ENCODE measurements around the gene LRP11.

The LRP11 gene

DNA sequence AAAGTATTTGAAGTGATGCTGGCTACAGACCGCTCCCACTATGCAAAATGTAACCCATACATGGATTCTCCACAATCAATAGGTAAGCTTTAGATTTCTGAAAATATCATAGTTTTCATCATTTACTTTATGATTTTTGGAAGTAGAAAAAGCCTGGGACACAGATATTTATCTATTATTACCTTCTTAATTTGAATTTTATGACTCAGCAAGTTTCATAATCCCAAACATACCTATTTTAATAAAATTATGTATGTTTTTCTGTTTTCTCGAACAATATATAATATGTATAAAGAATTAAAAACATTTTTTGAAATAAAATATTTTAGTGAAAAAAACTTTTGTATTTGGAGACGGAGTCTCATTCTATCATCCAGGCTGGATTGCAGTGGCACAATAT is 93.0 kb downstream of the LRP11 start:
- no peak overlapping the region for H3K27ac ChIP-seq
- TF ChIP-seq, protein P1, sequence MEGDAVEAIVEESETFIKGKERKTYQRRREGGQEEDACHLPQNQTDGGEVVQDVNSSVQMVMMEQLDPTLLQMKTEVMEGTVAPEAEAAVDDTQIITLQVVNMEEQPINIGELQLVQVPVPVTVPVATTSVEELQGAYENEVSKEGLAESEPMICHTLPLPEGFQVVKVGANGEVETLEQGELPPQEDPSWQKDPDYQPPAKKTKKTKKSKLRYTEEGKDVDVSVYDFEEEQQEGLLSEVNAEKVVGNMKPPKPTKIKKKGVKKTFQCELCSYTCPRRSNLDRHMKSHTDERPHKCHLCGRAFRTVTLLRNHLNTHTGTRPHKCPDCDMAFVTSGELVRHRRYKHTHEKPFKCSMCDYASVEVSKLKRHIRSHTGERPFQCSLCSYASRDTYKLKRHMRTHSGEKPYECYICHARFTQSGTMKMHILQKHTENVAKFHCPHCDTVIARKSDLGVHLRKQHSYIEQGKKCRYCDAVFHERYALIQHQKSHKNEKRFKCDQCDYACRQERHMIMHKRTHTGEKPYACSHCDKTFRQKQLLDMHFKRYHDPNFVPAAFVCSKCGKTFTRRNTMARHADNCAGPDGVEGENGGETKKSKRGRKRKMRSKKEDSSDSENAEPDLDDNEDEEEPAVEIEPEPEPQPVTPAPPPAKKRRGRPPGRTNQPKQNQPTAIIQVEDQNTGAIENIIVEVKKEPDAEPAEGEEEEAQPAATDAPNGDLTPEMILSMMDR (conservative IDR thresholded peaks at IDR 0.05), result no peak

DNA sequence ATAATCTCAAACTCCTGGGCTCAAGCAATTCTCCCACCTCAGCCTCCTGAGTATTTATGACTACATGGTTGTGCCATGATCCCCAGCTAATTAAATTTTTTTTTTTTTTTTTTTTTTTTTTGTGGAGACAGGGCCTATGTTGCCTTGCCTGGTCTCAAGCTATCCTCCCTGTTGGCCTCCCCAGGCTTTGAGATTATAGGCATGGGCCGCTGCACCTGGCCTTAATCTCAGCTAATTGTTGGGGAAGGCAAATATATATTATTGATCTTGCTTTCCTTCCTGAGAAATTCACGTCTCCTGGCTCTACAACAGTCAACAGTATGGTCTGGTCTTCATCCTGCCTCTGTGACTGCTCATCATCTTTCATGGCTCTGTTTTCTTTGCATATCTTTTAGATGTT is 94.5 kb downstream of the LRP11 start:
- no peak overlapping the region for H3K27ac ChIP-seq

More for the DNA sequence above, 94.5 kb downstream of the LRP11 start:
- TF ChIP-seq, protein P1 (conservative IDR thresholded peaks at IDR 0.05), result no peak

Measured in VCaP (cell line).